ENCODE results near the gene MYO1F. TPM values are rescaled to one million over a fixed set of nuclear protein-coding genes. Genes with fewer than 3 reads are reported as not detected.

MYO1F gene
- polyA plus RNA-seq, 3 donors, result 121 to 707 (median 197) TPM

DNA sequence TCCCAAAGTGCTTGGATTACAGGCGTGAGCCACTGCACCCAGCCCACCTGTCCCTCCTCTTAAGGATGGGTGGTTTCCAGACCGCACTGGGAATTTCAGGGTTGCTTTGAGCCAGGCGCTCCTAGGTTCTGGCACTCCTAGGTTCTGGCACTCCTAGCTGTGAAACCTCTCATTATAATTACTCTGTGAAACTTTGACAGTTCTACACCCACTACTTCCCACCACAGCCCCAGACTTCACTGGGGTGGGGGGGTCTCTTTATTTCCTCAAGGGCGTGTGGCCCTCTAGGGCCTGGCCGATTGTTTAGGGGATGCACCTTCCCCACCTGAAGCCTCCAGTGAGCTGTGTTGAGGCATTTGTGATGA lies 35.5 kb upstream of the MYO1F start:
- H3K9ac ChIP-seq (ENCODE audit: insufficient read depth, low read length, poor library complexity, severe bottlenecking), result no peak overlapping the region
- no peaks in the 10 kb centered on the region for H3K36me3 ChIP-seq (replicated peaks in 1 of 2; ENCODE audit: control insufficient read depth in 1 of 2, insufficient read depth in 2 of 2, low read length in 2 of 2)
- H3K27me3 Mint-ChIP-seq (ENCODE audit: low read depth in 3 of 3), result peaks cover 26 to 52% (median 43%) of the 10 kb centered on the region in 3 donors
- H4K20me1 ChIP-seq (ENCODE audit: insufficient read depth, low read length), result no peaks in the 10 kb centered on the region
- DNase-seq, result no peak
- no peak overlapping the region for H3K4me2 ChIP-seq (replicated peaks; ENCODE audit: extremely low read depth, low read length, poor library complexity, severe bottlenecking)
- H3K27ac Mint-ChIP-seq, result no peak overlapping the region
- no peak overlapping the region for H3K27ac ChIP-seq (ENCODE audit: low read depth in 1 of 2, low read length in 2 of 2)
- H3K79me2 ChIP-seq (ENCODE audit: insufficient read depth, low read length), result no peaks in the 10 kb centered on the region
- intact Hi-C loops (cut with micrococcal nuclease), result loop anchor here in 1 of 2 donors (10.0 kb wide), 1 partner anchor 82 kb away; the partner anchor contains the start of gene ACTL9
- no peak overlapping the region for H2AFZ ChIP-seq (ENCODE audit: insufficient read depth, low read depth, low read length, poor library complexity, severe bottlenecking)
- peaks cover 0 to 9% of the 10 kb centered on the region in 2 donors for H3K36me3 Mint-ChIP-seq
- peak overlapping the region in 1 of 2 donors; percentile 21 for H3K4me3 Mint-ChIP-seq
- TF ChIP-seq, protein P1, sequence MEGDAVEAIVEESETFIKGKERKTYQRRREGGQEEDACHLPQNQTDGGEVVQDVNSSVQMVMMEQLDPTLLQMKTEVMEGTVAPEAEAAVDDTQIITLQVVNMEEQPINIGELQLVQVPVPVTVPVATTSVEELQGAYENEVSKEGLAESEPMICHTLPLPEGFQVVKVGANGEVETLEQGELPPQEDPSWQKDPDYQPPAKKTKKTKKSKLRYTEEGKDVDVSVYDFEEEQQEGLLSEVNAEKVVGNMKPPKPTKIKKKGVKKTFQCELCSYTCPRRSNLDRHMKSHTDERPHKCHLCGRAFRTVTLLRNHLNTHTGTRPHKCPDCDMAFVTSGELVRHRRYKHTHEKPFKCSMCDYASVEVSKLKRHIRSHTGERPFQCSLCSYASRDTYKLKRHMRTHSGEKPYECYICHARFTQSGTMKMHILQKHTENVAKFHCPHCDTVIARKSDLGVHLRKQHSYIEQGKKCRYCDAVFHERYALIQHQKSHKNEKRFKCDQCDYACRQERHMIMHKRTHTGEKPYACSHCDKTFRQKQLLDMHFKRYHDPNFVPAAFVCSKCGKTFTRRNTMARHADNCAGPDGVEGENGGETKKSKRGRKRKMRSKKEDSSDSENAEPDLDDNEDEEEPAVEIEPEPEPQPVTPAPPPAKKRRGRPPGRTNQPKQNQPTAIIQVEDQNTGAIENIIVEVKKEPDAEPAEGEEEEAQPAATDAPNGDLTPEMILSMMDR (IDR thresholded peaks at IDR 0.05), result no peak
- H3K4me1 Mint-ChIP-seq, result peaks cover 31% of the 10 kb centered on the region
- H3K4me1 ChIP-seq (ENCODE audit: control insufficient read depth in 1 of 2, insufficient read depth in 2 of 2, low read length in 2 of 2), result peaks cover 28 to 34% of the 10 kb centered on the region in 2 donors
- no peak overlapping the region for H3K4me3 ChIP-seq (replicated peaks in 1 of 3; ENCODE audit: low read depth in 2 of 3, low read length in 3 of 3)
- H3K9me3 Mint-ChIP-seq, result peaks cover 0 to 6% (median 0%) of the 10 kb centered on the region in 7 donors
- 65% methylated on average over 2 of the region's 5 CpGs for WGBS (ENCODE audit: insufficient coverage)
- H3K27me3 ChIP-seq (ENCODE audit: control insufficient read depth in 2 of 2, insufficient read depth in 2 of 2, low read length in 2 of 2), result peaks cover 6 to 34% of the 10 kb centered on the region in 2 donors
- no peaks in the 10 kb centered on the region for H3K9me3 ChIP-seq (replicated peaks in 1 of 2; ENCODE audit: control insufficient read depth in 1 of 2, insufficient read depth in 1 of 2, low read length in 2 of 2)

DNA sequence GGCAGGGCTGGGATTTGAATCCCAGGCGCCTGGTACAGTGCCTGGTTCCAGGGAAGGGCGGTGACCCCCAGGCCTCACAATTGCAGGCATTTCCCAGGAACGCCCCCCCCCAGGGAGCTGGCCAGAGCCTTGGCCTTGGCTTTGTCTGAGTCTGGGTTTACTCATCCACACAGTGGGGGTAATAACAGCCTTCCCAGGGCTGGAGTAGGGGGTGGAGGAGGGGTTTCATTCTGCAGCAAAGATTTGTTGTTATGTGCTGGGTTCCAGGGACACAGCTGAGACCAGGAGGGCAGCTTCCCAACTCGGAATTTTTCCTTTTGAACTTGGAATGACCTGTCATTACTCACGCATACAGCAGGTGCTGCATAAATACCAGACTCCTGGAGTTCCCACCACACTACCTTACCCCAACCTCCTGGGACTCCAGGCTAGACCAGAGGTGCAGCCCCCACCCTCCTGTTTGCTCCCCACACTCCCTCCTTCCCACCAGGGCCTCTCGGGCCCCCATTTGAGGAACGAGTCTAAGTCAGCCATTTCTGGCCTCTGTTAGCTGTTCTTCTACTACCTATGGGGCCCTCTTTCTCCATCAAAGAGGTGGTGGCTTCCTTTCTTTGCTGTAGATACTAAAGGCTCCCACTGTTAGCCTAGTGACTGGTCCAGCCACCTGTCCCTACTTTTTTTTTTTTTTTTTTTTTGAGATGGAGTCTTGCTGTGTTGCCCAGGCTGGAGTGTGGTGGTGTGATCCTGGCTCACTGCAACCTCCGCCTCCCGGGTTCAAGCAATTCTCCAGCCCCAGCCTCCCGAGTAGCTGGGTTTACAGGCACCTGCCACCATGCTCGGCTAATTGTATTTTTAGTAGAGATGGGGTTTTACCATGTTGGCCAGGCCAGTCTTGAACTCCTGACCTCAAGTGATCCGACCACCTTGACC lies 34.9 kb upstream of the MYO1F start:
- H3K4me1 ChIP-seq (ENCODE audit: control insufficient read depth in 1 of 2, insufficient read depth in 2 of 2, low read length in 2 of 2), result peaks cover 28 to 34% of the 10 kb centered on the region in 2 donors
- H3K4me1 Mint-ChIP-seq, result peaks cover 31% of the 10 kb centered on the region
- peaks cover 0 to 9% of the 10 kb centered on the region in 2 donors for H3K36me3 Mint-ChIP-seq
- no peak overlapping the region for H3K27ac Mint-ChIP-seq
- no peak overlapping the region for H3K9ac ChIP-seq (ENCODE audit: insufficient read depth, low read length, poor library complexity, severe bottlenecking)
- H3K4me2 ChIP-seq (replicated peaks; ENCODE audit: extremely low read depth, low read length, poor library complexity, severe bottlenecking), result no peak overlapping the region
- peak overlapping the region in 1 of 2 donors; percentile 60 for H3K4me3 Mint-ChIP-seq
- TF ChIP-seq, protein P1 (IDR thresholded peaks at IDR 0.05), result no peak
- no peak overlapping the region for H3K27ac ChIP-seq (ENCODE audit: low read depth in 1 of 2, low read length in 2 of 2)
- H3K4me3 ChIP-seq (replicated peaks in 1 of 3; ENCODE audit: low read depth in 2 of 3, low read length in 3 of 3), result no peak overlapping the region
- H3K27me3 ChIP-seq (ENCODE audit: control insufficient read depth in 2 of 2, insufficient read depth in 2 of 2, low read length in 2 of 2), result peaks cover 6 to 34% of the 10 kb centered on the region in 2 donors
- H3K79me2 ChIP-seq (ENCODE audit: insufficient read depth, low read length), result no peaks in the 10 kb centered on the region
- H3K36me3 ChIP-seq (replicated peaks in 1 of 2; ENCODE audit: control insufficient read depth in 1 of 2, insufficient read depth in 2 of 2, low read length in 2 of 2), result no peaks in the 10 kb centered on the region
- intact Hi-C loops (cut with micrococcal nuclease), result loop anchor here in 1 of 2 donors (10.0 kb wide), 1 partner anchor 83 kb away; the partner anchor contains the start of gene ACTL9
- H3K27me3 Mint-ChIP-seq (ENCODE audit: low read depth in 3 of 3), result peaks cover 25 to 57% (median 46%) of the 10 kb centered on the region in 3 donors
- H3K9me3 ChIP-seq (replicated peaks in 1 of 2; ENCODE audit: control insufficient read depth in 1 of 2, insufficient read depth in 1 of 2, low read length in 2 of 2), result no peaks in the 10 kb centered on the region
- no peak overlapping the region for H2AFZ ChIP-seq (ENCODE audit: insufficient read depth, low read depth, low read length, poor library complexity, severe bottlenecking)
- H3K9me3 Mint-ChIP-seq, result peaks cover 0 to 6% (median 1%) of the 10 kb centered on the region in 7 donors
- DNase-seq, result no peak
- H4K20me1 ChIP-seq (ENCODE audit: insufficient read depth, low read length), result no peaks in the 10 kb centered on the region
- 76% methylated on average over 6 of the region's 12 CpGs for WGBS (ENCODE audit: insufficient coverage)

All from CD14-positive monocyte (primary cell).